Right lobe of liver (tissue), 4 donors: ENCODE measurements around the gene OSM.

Source experiments
- CTCF ChIP-seq, 4 donors: fragments of 200-600 bp in 3 of 4; fragments of 450-650 bp in 1 of 4; IDR thresholded peaks; one replicate each; pipeline versions ENCODE4 v1.5.1 to v1.8.0; 2016 to 2022; ENCODE audit warnings: antibody characterized with exemption in 4 of 4, mild to moderate bottlenecking in 2 of 4
- POLR2A ChIP-seq: fragments of 450-650 bp; IDR thresholded peaks from one replicate; pipeline ENCODE4 v1.6.1; 2017; ENCODE audit warnings: antibody characterized with exemption, mild to moderate bottlenecking
- donor health status: DM: no; HTN: no; CAD: no.
- donor health status: DM: no; HTN: no; CAD: no.
- donor health status: DM: no; HTN: yes; CAD: no.

DNA sequence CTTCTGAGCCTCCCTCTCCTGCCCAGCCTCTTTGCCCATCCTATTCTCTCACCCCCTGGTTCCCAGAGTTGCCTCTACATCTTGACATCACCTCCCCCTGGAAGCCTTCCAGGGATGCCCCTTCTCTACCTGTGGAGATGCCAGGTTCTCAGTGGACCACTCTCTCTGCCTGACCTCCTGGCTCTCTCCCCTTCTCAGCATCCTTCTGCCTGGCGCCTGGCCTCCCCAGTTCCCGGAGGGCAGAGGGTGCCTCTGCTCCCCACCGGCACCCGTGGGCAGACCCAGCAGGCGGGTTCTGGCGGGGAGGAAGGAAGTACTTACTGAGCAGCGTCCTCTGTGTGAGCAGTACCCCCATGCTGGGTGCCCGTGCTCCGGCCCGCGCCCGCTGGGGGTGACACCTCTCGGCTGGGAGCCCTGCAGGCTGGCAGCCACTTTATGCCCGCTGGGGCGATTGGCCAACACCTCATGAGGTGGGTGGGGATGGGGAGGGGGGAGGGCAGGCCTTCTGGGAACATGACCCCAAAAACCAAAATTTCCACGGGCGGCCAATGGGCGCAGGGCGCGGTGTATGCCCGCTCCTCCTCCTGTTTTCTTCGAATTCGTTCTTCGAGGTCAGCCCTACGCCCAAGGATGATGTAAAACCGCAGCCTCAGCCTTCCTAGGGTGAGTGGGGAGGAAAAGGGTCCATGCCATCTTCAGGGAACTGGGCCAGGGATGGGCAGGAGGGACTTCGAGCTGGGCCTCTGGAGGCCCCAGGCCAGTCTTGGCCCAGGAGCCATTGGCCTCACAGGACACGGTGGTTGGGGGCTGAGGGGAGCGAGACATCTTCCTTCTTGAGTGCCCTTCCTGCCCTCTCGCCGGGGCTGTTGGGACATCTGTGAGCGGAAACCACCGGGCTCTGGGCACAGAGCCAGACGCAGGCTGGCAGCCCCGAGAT, at the start of gene OSM:
- TF ChIP-seq CTCF (IDR thresholded peaks at IDR 0.05): no peak
- no peak for TF ChIP-seq POLR2A
